Left ventricle myocardium inferior (tissue), 1 donor: ENCODE data around the gene GPRC5B. TPM values are rescaled to one million over a fixed set of nuclear protein-coding genes. Genes with fewer than 3 reads are reported as not detected.

Experiments used
- DNase-seq: peaks from one replicate; pipeline ENCODE4 v3.0.0-alpha.2; 2020
- H3K27ac ChIP-seq: fragments of 200-600 bp; replicated peaks from 2 replicates; pipeline ENCODE4 v1.8.0; 2021
- H3K27me3 ChIP-seq: fragments of 200-600 bp; 2 replicates; pipeline ENCODE4 v1.8.0; 2021; ENCODE audit warnings: low read depth
- H3K36me3 ChIP-seq: fragments of 200-600 bp; 2 replicates; pipeline ENCODE4 v1.8.0; 2021
- H3K4me1 ChIP-seq: fragments of 200-600 bp; 2 replicates; pipeline ENCODE4 v1.8.0; 2021
- H3K4me3 ChIP-seq: fragments of 200-600 bp; 2 replicates; pipeline ENCODE4 v1.8.0; 2021; ENCODE audit warnings: mild to moderate bottlenecking, moderate library complexity
- H3K9me3 ChIP-seq: fragments of 200-600 bp; replicated peaks from 2 replicates; pipeline ENCODE4 v1.8.0; 2021
- CTCF ChIP-seq: fragments of 200-600 bp; IDR thresholded peaks from 2 replicates; pipeline ENCODE4 v1.8.0; 2021; ENCODE audit warnings: antibody characterized with exemption, mild to moderate bottlenecking, borderline replicate concordance
- intact Hi-C: fragments of 100-400 bp; cut with micrococcal nuclease; formaldehyde crosslinking; loops from one replicate; pipeline ENCODE4 v1.11.0; 2022
- long read RNA-seq: library from polyadenylated mRNA; unstranded; transcript quantifications from one replicate; pipeline ENCODE4 v2.0.0, GENCODE V29; 2021
- total RNA-seq: library from RNA; stranded (reverse); fragmentation: NEBNext Ultra II Directional; extraction: Animal tissue kit (Norgen Biotek cat#: 25700); gene quantifications from one replicate; pipeline ENCODE4 v1.2.1, GENCODE V29; 2021
- donor health status: DM: no; HTN: yes; CAD: no; lungs with severe emphysema.

Gene GPRC5B
- 82.3 TPM for total RNA-seq
- long read RNA-seq, full-length matches to known transcripts = 141 of 197 reads
- long read RNA-seq, partial matches to known transcripts = 16 of 197 reads
- long read RNA-seq, other reads (novel, unspliced or antisense) = 40 of 197 reads

GRCh38 chr16:19884611-19885450, at the start of gene GPRC5B:
Gene GPRC5B (minus strand): TSS chr16:19884848. CDS start chr16:19872845, 12,003 bp downstream.
- intact Hi-C loops = loop anchor here (10.0 kb wide), 1 partner anchor 250 kb away; no protein-coding TSS in a partner anchor
- Histone ChIP-seq H3K4me3 (peak within 1 kb of the TSS; percentile 93), H3K27ac (peak within 1 kb of the TSS; percentile 97), H3K27me3 (no peaks in the 10 kb centered on the region), H3K36me3 (peaks cover 16% of the 10 kb centered on the region), H3K9me3 (no peaks in the 10 kb centered on the region), H3K4me1 (peaks cover 61% of the 10 kb centered on the region)
- TF ChIP-seq CTCF = peak; percentile 31
- DNase-seq = peak; percentile 63

GRCh38 chr16:19933740-19934139, 49.1 kb upstream of the GPRC5B start:
- Histone ChIP-seq H3K27me3 (peaks cover 79% of the 10 kb centered on the region), H3K4me1 (no peaks in the 10 kb centered on the region), H3K27ac (no peak overlapping the region), H3K36me3 (no peaks in the 10 kb centered on the region), H3K4me3 (no peak overlapping the region), H3K9me3 (no peaks in the 10 kb centered on the region)
- no peak for DNase-seq
- intact Hi-C loops = no loop called here
- no peak for TF ChIP-seq CTCF

GRCh38 chr16:19929062-19929511, 44.4 kb upstream of the GPRC5B start:
- H3K4me3 ChIP-seq = no peak overlapping the region
- H3K4me1 ChIP-seq = no peaks in the 10 kb centered on the region
- peaks cover 12% of the 10 kb centered on the region for H3K9me3 ChIP-seq
- no peak for DNase-seq
- intact Hi-C loops = no loop called here
- H3K36me3 ChIP-seq = no peaks in the 10 kb centered on the region
- H3K27me3 ChIP-seq = peaks cover 47% of the 10 kb centered on the region
- no peak overlapping the region for H3K27ac ChIP-seq
- TF ChIP-seq CTCF = no peak

- intact Hi-C loops = no loop called here
- TF ChIP-seq CTCF = no peak
- H3K4me3 ChIP-seq = no peak overlapping the region
Observed at GRCh38 chr16:19928432-19928831, 43.8 kb upstream of the GPRC5B start.

GRCh38 chr16:19926449-19927390, 42.1 kb upstream of the GPRC5B start:
- peaks cover 19% of the 10 kb centered on the region for H3K9me3 ChIP-seq
- TF ChIP-seq CTCF = no peak
- H3K4me1 ChIP-seq = no peaks in the 10 kb centered on the region
- peaks cover 36% of the 10 kb centered on the region for H3K27me3 ChIP-seq
- DNase-seq = no peak
- H3K27ac ChIP-seq = no peak overlapping the region
- intact Hi-C loops = no loop called here
- no peak overlapping the region for H3K4me3 ChIP-seq
- H3K36me3 ChIP-seq = no peaks in the 10 kb centered on the region

More at GRCh38 chr16:19928432-19928831, 43.8 kb upstream of the GPRC5B start:
- H3K9me3 ChIP-seq = peaks cover 12% of the 10 kb centered on the region
- H3K4me1 ChIP-seq = no peaks in the 10 kb centered on the region
- DNase-seq = no peak
- no peaks in the 10 kb centered on the region for H3K36me3 ChIP-seq
- no peak overlapping the region for H3K27ac ChIP-seq
- peaks cover 41% of the 10 kb centered on the region for H3K27me3 ChIP-seq
